Astrocyte (in vitro differentiated cells and primary cell): ENCODE results near the gene JPH4. TPM values are rescaled to one million over a fixed set of nuclear protein-coding genes. Genes with fewer than 3 reads are reported as not detected.

ENCODE experiments used
- DNase-seq: peaks from one replicate; pipeline ENCODE4 v3.0.0-alpha.2; 2010; ENCODE audit warnings: low read depth
- FAIRE-seq: peaks from 2 replicates; lab custom pipeline; 2011; peaks lifted over from hg19 to GRCh38; lab: Jason Lieb, UNC
- H2AFZ ChIP-seq: 2 replicates; pipeline ENCODE4 v1.6.0; 2012; ENCODE audit warnings: low read depth, low read length, inconsistent platforms
- H3K27ac ChIP-seq: 2 replicates; pipeline ENCODE4 v1.5.1; 2011; ENCODE audit warnings: low read depth, low read length, inconsistent platforms
- H3K27me3 ChIP-seq: 2 replicates; pipeline ENCODE4 v1.6.0; 2011; ENCODE audit warnings: low read length, inconsistent platforms; ENCODE audit not compliant: insufficient read depth
- H3K36me3 ChIP-seq: 2 replicates; pipeline ENCODE4 v1.5.1; 2011; ENCODE audit warnings: low read length, inconsistent platforms; ENCODE audit not compliant: insufficient read depth
- H3K4me1 ChIP-seq: 2 replicates; pipeline ENCODE4 v1.5.1; 2011; ENCODE audit warnings: low read length, inconsistent platforms; ENCODE audit not compliant: insufficient read depth
- H3K4me2 ChIP-seq: 2 replicates; pipeline ENCODE4 v1.6.0; 2012; ENCODE audit warnings: low read length, inconsistent platforms
- H3K4me3 ChIP-seq: 2 replicates; pipeline ENCODE4 v1.5.1; 2011; ENCODE audit warnings: low read depth, mild to moderate bottlenecking, low read length, inconsistent platforms; ENCODE audit not compliant: insufficient read depth
- H3K79me2 ChIP-seq: 2 replicates; pipeline ENCODE4 v1.6.0; 2012; ENCODE audit warnings: mild to moderate bottlenecking, low read length, inconsistent platforms; ENCODE audit not compliant: insufficient read depth
- H3K9ac ChIP-seq: 2 replicates; pipeline ENCODE4 v1.6.0; 2012; ENCODE audit warnings: mild to moderate bottlenecking, low read length, inconsistent platforms
- H3K9me3 ChIP-seq: 2 replicates; pipeline ENCODE4 v1.5.1; 2012; ENCODE audit warnings: low read depth, mild to moderate bottlenecking, low read length, inconsistent platforms; ENCODE audit not compliant: insufficient read depth
- H4K20me1 ChIP-seq: 2 replicates; pipeline ENCODE4 v1.6.0; 2012; ENCODE audit warnings: low read length, inconsistent platforms; ENCODE audit not compliant: insufficient read depth
- H3K27ac Mint-ChIP-seq: one replicate; pipeline ENCODE4 v1.8.0; 2021; ENCODE audit warnings: mild to moderate bottlenecking, mixed read lengths; ENCODE audit not compliant: unreplicated experiment
- H3K27me3 Mint-ChIP-seq: one replicate; pipeline ENCODE4 v1.8.0; 2021; ENCODE audit warnings: low read depth, mixed read lengths; ENCODE audit not compliant: unreplicated experiment
- H3K36me3 Mint-ChIP-seq: one replicate; pipeline ENCODE4 v1.8.0; 2021; ENCODE audit warnings: low read depth, mixed read lengths; ENCODE audit not compliant: unreplicated experiment
- H3K4me1 Mint-ChIP-seq: one replicate; pipeline ENCODE4 v1.8.0; 2021; ENCODE audit warnings: low read depth, mixed read lengths; ENCODE audit not compliant: unreplicated experiment
- H3K4me3 Mint-ChIP-seq: one replicate; pipeline ENCODE4 v1.8.0; 2021; ENCODE audit warnings: mild to moderate bottlenecking, moderate library complexity, mixed read lengths; ENCODE audit not compliant: unreplicated experiment
- H3K9me3 Mint-ChIP-seq: one replicate; pipeline ENCODE4 v1.8.0; 2021; ENCODE audit warnings: mild to moderate bottlenecking, mixed read lengths; ENCODE audit not compliant: unreplicated experiment
- EZH2 ChIP-seq: IDR thresholded peaks from 2 replicates; pipeline ENCODE4 v1.6.1; 2012; ENCODE audit warnings: mild to moderate bottlenecking, low read length, inconsistent platforms; ENCODE audit not compliant: insufficient read depth
- total RNA-seq: library from RNA; stranded (reverse); gene quantifications from 2 replicates; pipeline ENCODE4 v1.2.1, GENCODE V29; 2021
- TF ChIP-seq, protein P1 (sequence below): IDR thresholded peaks from 2 replicates; pipeline ENCODE4 v1.5.1; 2011; ENCODE audit warnings: low read depth, mild to moderate bottlenecking, inconsistent platforms, low read length, moderate library complexity; ENCODE audit not compliant: insufficient read depth

Gene JPH4
- total RNA-seq, 1 donor from 2014 or later, result 1.1 TPM

DNA sequence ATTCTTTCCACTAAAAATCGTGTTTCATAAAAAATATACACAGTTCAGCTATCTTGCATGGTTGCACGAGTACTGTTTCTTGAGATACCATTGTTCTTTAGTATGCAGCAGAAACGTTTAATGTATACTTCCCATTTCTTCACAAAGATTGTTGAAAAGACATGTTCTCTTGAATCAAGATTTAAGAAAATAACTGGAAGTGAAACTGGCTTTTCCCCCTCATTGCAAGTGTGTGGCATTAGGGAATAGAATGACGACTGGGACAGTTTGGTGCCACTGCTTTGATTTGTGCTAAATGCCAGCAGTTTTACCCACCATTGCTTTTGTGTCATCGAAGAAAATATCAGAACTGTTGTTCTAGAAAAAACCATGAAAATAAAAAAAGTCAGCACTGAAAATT lies 37.3 kb upstream of the JPH4 start:
- H3K4me2 ChIP-seq, result no peak overlapping the region
- H3K4me1 ChIP-seq, result no peaks in the 10 kb centered on the region
- TF ChIP-seq EZH2, result no peak
- TF ChIP-seq, protein P1, sequence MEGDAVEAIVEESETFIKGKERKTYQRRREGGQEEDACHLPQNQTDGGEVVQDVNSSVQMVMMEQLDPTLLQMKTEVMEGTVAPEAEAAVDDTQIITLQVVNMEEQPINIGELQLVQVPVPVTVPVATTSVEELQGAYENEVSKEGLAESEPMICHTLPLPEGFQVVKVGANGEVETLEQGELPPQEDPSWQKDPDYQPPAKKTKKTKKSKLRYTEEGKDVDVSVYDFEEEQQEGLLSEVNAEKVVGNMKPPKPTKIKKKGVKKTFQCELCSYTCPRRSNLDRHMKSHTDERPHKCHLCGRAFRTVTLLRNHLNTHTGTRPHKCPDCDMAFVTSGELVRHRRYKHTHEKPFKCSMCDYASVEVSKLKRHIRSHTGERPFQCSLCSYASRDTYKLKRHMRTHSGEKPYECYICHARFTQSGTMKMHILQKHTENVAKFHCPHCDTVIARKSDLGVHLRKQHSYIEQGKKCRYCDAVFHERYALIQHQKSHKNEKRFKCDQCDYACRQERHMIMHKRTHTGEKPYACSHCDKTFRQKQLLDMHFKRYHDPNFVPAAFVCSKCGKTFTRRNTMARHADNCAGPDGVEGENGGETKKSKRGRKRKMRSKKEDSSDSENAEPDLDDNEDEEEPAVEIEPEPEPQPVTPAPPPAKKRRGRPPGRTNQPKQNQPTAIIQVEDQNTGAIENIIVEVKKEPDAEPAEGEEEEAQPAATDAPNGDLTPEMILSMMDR, result no peak
- peaks cover 25% of the 10 kb centered on the region for H3K27me3 Mint-ChIP-seq
- H3K4me1 Mint-ChIP-seq, result no peaks in the 10 kb centered on the region
- no peak overlapping the region for H3K27ac Mint-ChIP-seq
- no peak overlapping the region for H3K27ac ChIP-seq
- H3K9me3 ChIP-seq, result no peaks in the 10 kb centered on the region
- no peak overlapping the region for H3K9ac ChIP-seq
- H3K36me3 ChIP-seq, result no peaks in the 10 kb centered on the region
- no peak overlapping the region for H3K4me3 ChIP-seq
- no peaks in the 10 kb centered on the region for H3K36me3 Mint-ChIP-seq
- no peaks in the 10 kb centered on the region for H3K79me2 ChIP-seq
- no peaks in the 10 kb centered on the region for H4K20me1 ChIP-seq
- H3K27me3 ChIP-seq, result peaks cover 3% of the 10 kb centered on the region
- DNase-seq, result no peak
- H2AFZ ChIP-seq, result no peak overlapping the region
- peaks cover 7% of the 10 kb centered on the region for H3K9me3 Mint-ChIP-seq
- no peak for FAIRE-seq
- H3K4me3 Mint-ChIP-seq, result no peak overlapping the region

DNA sequence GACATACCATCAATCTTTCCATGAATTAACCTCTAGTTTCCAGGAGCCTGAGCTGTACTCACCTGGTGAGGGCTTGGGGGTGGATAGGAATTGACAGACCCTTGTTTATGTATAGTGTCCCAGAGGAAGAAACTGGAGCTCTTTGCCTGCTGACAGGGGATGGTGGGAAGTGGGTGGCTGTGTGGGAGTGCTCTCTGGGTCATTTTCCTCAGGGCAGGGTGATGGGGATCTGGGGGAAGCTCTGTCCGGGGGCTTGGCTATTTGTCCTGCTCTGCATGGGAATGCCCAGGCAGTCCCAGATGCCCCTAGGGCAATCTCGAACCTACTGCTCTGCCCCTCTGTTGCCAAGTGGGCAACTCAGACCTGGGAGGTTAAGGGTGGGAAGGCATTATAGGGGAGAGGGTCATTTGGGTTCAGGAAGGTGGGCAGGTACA lies 35.8 kb upstream of the JPH4 start:
- Histone ChIP-seq H2AFZ (no peak overlapping the region), H3K27ac (no peak overlapping the region), H3K4me1 (no peaks in the 10 kb centered on the region), H3K4me3 (no peak overlapping the region), H3K79me2 (no peaks in the 10 kb centered on the region), H3K4me2 (no peak overlapping the region), H3K36me3 (no peaks in the 10 kb centered on the region), H3K9me3 (no peaks in the 10 kb centered on the region), H4K20me1 (no peaks in the 10 kb centered on the region), H3K27me3 (peaks cover 3% of the 10 kb centered on the region), H3K9ac (no peak overlapping the region)
- H3K4me1 Mint-ChIP-seq, result no peaks in the 10 kb centered on the region
- peaks cover 7% of the 10 kb centered on the region for H3K9me3 Mint-ChIP-seq
- FAIRE-seq, result no peak
- H3K4me3 Mint-ChIP-seq, result no peak overlapping the region
- H3K27me3 Mint-ChIP-seq, result peaks cover 13% of the 10 kb centered on the region
- H3K27ac Mint-ChIP-seq, result no peak overlapping the region
- DNase-seq, result no peak
- TF ChIP-seq, protein P1, result no peak
- no peak for TF ChIP-seq EZH2
- H3K36me3 Mint-ChIP-seq, result no peaks in the 10 kb centered on the region

DNA sequence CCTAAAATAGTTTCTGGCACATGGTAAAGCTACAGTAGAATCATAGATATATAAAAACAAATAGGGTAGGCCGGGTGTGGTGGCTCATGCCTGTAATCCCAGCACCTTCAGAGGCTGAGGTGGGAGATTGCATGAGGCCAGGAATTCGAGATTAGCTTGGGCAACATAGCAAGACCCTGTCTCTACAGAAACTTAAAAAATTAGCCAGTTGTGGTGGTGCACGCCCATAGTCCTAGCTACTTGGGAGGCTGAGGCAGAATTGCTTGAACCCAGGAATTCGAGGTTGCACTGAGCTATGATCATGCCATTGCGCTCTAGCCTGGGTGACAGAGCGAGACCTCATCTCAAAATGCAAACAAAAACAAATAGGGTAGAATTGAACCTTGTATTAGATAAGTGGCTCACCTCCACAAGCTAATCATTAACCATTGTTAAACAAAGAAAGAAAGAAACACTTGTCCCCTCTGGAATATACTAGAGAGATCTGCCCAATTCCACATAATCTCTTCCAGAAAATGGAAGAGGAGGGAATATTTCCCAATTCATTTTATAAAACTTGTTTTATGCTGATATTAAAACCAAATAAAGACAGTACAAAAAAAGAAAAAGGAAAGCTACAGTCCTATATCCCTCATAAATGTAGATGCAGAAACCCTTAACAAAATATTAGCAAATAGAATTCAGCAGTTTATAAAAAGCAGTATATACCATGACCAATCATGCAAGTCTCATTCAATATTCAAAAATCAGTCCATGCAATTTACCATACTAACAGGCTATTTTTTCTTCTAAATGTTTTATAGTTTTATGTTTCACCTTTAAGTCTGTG lies 34.9 kb upstream of the JPH4 start:
- peaks cover 15% of the 10 kb centered on the region for H3K27me3 Mint-ChIP-seq
- no peak overlapping the region for H3K27ac Mint-ChIP-seq
- FAIRE-seq (no peak), DNase-seq (no peak)
- no peak overlapping the region for H3K9ac ChIP-seq
- no peaks in the 10 kb centered on the region for H4K20me1 ChIP-seq
- peaks cover 3% of the 10 kb centered on the region for H3K27me3 ChIP-seq
- H3K4me1 Mint-ChIP-seq, result no peaks in the 10 kb centered on the region
- H3K4me2 ChIP-seq, result no peak overlapping the region
- no peak overlapping the region for H3K4me3 ChIP-seq
- H3K4me3 Mint-ChIP-seq, result no peak overlapping the region
- H3K9me3 ChIP-seq, result no peaks in the 10 kb centered on the region
- H3K9me3 Mint-ChIP-seq, result peaks cover 7% of the 10 kb centered on the region
- H3K27ac ChIP-seq, result no peak overlapping the region
- no peaks in the 10 kb centered on the region for H3K36me3 ChIP-seq
- no peaks in the 10 kb centered on the region for H3K79me2 ChIP-seq
- TF ChIP-seq, protein P1, result no peak
- H3K36me3 Mint-ChIP-seq, result no peaks in the 10 kb centered on the region
- no peak overlapping the region for H2AFZ ChIP-seq
- H3K4me1 ChIP-seq, result no peaks in the 10 kb centered on the region
